ENCODE data around the gene GID8.

GID8 gene

DNA sequence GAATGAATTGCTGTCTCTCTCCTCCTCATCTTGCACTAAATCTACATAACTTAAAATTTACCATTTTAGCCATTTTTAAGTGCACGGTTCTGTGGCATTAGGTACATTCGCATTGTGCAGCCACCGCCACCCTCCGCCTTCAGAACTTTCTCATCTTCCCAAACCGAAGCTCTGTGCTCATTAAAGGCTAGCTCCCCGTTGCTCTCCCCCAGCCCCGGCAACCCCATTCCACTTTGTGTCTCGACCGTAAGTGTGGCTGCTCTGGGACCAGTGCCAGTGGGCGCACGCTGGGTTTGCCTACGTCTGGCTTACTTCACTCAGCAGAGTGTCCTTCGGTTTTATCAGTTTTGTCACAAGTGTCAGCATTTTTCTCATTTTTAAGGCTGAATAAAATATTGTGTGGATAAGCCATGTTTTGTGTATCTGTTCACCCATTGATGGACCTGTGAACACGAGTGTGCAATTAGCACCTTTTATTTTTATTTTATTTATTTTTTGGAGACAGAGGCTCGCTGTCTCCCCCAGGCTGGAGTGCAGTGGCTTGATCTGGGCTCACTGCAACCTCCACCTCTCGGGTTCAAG, 31.3 kb downstream of the GID8 start:
- Histone ChIP-seq H3K9me3 (ENCODE audit: control insufficient read depth, insufficient read depth, low read length) (no peaks in the 10 kb centered on the region), H3K4me1 (ENCODE audit: insufficient read depth, low read length) (no peaks in the 10 kb centered on the region; the same call in 1 of the 2 replicates), H3K36me3 (ENCODE audit: insufficient read depth, low read length) (no peaks in the 10 kb centered on the region), H3K9ac (ENCODE audit: low read depth, low read length) (no peak overlapping the region)

- Histone ChIP-seq H3K4me1 (ENCODE audit: insufficient read depth, low read length) (peaks cover 5% of the 10 kb centered on the region), H3K36me3 (ENCODE audit: insufficient read depth, low read length) (no peaks in the 10 kb centered on the region), H3K9ac (ENCODE audit: low read depth, low read length) (no peak overlapping the region), H3K9me3 (ENCODE audit: control insufficient read depth, insufficient read depth, low read length) (no peaks in the 10 kb centered on the region)
These were observed 32.0 kb downstream of the GID8 start for GRCh38 chr20:62969939-62970306.

- Histone ChIP-seq H3K9ac (ENCODE audit: low read depth, low read length) (no peak overlapping the region), H3K36me3 (ENCODE audit: insufficient read depth, low read length) (no peaks in the 10 kb centered on the region), H3K4me1 (ENCODE audit: insufficient read depth, low read length) (peaks cover 12% of the 10 kb centered on the region), H3K9me3 (ENCODE audit: control insufficient read depth, insufficient read depth, low read length) (no peaks in the 10 kb centered on the region)
These were observed 32.6 kb downstream of the GID8 start for GRCh38 chr20:62970307-62971210.

DNA sequence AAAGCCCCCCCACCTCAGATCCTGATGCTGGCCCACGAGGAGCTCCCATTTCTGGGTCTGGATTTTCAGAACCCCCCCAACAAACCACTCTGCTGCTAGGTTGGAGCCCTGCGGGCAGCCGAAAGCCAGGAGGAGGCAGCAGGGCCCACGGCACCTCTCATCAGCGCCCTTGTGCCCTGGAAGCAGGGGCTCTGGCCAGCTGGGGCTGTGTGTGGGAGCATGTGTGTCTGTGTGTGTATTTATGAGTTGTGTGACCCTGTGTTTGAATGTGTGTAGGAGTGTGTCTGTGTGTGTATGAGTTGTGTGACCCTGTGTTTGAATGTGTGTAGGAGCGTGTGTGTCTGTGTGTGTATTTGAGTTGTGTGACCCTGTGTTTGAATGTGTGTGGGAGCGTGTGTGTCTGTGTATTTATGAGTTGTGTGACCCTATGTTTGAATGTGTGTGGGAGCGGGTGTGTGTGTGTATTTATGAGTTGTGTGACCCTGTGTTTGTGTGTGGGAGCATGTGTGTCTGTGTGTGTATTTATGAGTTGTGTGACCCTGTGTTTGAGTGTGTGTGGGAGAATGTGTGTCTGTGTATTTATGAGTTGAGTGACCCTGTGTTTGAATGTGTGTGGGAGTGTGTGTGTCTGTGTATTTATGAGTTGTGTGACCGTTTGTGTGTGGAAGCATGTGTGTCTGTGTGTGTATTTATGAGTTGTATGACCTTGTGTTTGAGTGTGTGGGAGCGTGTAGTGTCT, 33.4 kb downstream of the GID8 start:
- no peak overlapping the region for H3K9ac ChIP-seq (ENCODE audit: low read depth, low read length)
- peaks cover 15% of the 10 kb centered on the region for H3K4me1 ChIP-seq (ENCODE audit: insufficient read depth, low read length)
- H3K9me3 ChIP-seq (ENCODE audit: control insufficient read depth, insufficient read depth, low read length) = no peaks in the 10 kb centered on the region
- H3K36me3 ChIP-seq (ENCODE audit: insufficient read depth, low read length) = no peaks in the 10 kb centered on the region

- H3K36me3 ChIP-seq (ENCODE audit: insufficient read depth, low read length) = no peaks in the 10 kb centered on the region
- no peaks in the 10 kb centered on the region for H3K9me3 ChIP-seq (ENCODE audit: control insufficient read depth, insufficient read depth, low read length)
- H3K9ac ChIP-seq (ENCODE audit: low read depth, low read length) = peak overlapping the region; percentile 43; the same call in 1 of the 2 replicates
- peaks cover 15% of the 10 kb centered on the region for H3K4me1 ChIP-seq (ENCODE audit: insufficient read depth, low read length)
These were observed 34.2 kb downstream of the GID8 start for GRCh38 chr20:62971950-62972844.

DNA sequence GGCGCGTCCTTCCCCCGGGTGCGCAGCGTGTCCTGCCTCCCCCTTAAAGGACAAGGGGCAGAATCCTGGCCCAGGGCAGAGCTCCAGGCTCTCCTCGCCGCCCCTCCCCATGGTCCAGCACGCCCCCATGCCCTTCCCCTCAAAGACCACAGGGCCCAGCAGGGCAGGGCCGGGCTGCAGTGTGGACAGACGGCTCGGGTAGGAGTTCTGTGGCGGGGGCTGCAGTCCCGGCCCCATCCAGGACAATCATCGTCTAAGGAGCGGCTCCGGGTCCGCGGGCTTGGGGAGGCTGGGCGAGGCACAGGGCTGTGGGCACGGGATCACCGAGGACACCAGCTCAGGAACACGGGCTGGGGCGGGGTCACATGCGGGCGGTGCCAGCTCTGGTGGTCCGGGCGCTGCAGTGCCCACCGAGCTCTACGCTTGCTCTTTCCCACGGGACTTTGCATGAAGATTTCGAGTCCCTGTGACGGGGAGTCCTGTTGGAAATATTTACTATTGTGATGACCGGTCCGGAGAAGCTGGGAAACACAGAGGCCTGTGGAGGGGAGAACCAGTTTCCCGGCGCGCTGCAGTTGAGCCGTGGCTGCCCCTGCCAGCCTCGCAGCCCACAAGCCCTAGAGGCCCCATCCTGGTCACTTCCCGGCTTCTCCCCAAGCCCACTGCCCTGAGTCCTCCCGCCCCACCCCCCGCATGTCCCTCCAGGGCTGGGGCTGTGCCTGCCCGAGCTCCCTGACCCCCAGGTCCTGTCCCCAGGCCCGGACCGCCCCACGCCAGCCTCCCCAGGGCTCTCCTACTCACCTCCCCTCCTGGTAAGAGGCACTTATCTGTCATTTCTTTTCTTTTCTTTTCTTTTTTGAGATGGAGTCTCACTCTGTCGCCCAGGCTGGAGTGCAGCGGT, 35.1 kb downstream of the GID8 start:
- H3K4me1 ChIP-seq (ENCODE audit: insufficient read depth, low read length) = peaks cover 15% of the 10 kb centered on the region
- no peaks in the 10 kb centered on the region for H3K36me3 ChIP-seq (ENCODE audit: insufficient read depth, low read length)
- no peaks in the 10 kb centered on the region for H3K9me3 ChIP-seq (ENCODE audit: control insufficient read depth, insufficient read depth, low read length)
- peak overlapping the region; percentile 43 for H3K9ac ChIP-seq (ENCODE audit: low read depth, low read length)

DNA sequence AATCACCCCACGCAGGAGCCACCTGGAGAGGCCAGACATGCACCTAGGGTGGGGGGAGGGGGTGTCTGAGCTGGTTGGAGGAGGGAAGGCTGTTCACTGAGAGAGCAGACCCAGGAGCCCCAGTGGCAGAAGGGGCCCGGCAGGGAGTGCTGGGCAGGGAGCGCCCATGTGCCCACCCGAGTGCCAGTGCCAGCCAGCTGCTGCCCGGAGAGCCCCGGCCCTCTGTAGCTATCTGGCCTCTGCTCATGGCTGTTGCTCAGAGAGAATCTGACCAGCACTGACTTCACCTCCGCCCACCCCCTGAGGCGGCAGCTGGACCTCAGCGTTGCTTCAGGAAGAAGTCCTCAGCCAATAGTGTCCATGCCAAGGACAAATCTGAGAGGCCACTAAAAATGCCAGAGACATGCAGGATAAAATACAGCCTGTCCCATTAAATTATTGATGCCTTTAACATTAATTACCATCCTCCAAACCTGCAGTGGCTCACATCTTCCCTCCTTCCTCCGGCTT, 37.4 kb downstream of the GID8 start:
- no peak overlapping the region for H3K9ac ChIP-seq (ENCODE audit: low read depth, low read length)
- no peaks in the 10 kb centered on the region for H3K9me3 ChIP-seq (ENCODE audit: control insufficient read depth, insufficient read depth, low read length)
- H3K36me3 ChIP-seq (ENCODE audit: insufficient read depth, low read length) = no peaks in the 10 kb centered on the region
- H3K4me1 ChIP-seq (ENCODE audit: insufficient read depth, low read length) = peaks cover 23% of the 10 kb centered on the region

DNA sequence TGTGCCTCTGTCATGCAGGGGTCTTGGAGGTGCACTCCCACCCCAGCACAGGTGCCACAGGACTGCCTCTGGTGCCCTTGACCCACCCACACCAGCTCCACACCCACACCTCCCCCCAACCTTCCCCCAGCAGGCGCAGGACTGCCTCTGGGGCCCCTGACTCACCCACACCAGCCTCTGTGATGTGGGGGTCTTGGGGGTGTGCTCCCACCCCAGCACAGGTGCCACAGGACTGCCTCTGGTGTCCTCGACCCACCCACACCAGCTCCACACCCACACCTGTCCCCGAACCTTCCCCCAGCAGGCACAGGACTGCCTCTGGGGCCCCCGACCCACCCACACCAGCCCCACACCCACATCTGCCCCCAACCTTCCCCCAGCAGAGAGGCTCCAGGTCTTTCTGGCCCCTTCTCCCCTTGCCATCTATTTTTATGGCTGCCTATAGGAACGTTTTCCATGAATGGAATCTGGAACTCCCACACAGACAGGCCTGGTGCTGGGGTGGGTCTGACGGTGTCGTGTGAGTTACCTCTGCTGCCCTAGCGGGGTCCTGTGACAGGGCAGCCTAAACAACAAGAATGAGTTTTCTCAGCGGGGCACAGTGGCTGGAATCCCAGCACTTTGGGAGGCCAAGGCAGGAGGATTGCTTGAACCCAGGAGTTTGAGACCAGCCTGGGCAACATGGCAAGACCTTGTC, 38.0 kb downstream of the GID8 start:
- Histone ChIP-seq H3K4me1 (ENCODE audit: insufficient read depth, low read length) (peaks cover 23% of the 10 kb centered on the region), H3K9ac (ENCODE audit: low read depth, low read length) (no peak overlapping the region), H3K9me3 (ENCODE audit: control insufficient read depth, insufficient read depth, low read length) (no peaks in the 10 kb centered on the region), H3K36me3 (ENCODE audit: insufficient read depth, low read length) (no peaks in the 10 kb centered on the region)

GRCh38 chr20:62976886-62977285, 38.9 kb downstream of the GID8 start:
- no peaks in the 10 kb centered on the region for H3K36me3 ChIP-seq (ENCODE audit: insufficient read depth, low read length)
- H3K9me3 ChIP-seq (ENCODE audit: control insufficient read depth, insufficient read depth, low read length) = no peaks in the 10 kb centered on the region
- peaks cover 23% of the 10 kb centered on the region for H3K4me1 ChIP-seq (ENCODE audit: insufficient read depth, low read length)
- H3K9ac ChIP-seq (ENCODE audit: low read depth, low read length) = no peak overlapping the region

GRCh38 chr20:62977613-62978560, 39.9 kb downstream of the GID8 start:
- H3K9me3 ChIP-seq (ENCODE audit: control insufficient read depth, insufficient read depth, low read length) = no peaks in the 10 kb centered on the region
- H3K4me1 ChIP-seq (ENCODE audit: insufficient read depth, low read length) = peaks cover 31% of the 10 kb centered on the region
- no peak overlapping the region for H3K9ac ChIP-seq (ENCODE audit: low read depth, low read length)
- H3K36me3 ChIP-seq (ENCODE audit: insufficient read depth, low read length) = no peaks in the 10 kb centered on the region

- H3K9ac ChIP-seq (ENCODE audit: low read depth, low read length) = no peak overlapping the region
- H3K36me3 ChIP-seq (ENCODE audit: insufficient read depth, low read length) = no peaks in the 10 kb centered on the region
- no peaks in the 10 kb centered on the region for H3K9me3 ChIP-seq (ENCODE audit: control insufficient read depth, insufficient read depth, low read length)
- H3K4me1 ChIP-seq (ENCODE audit: insufficient read depth, low read length) = peaks cover 31% of the 10 kb centered on the region
These were observed 40.6 kb downstream of the GID8 start for GRCh38 chr20:62978561-62978943.

GRCh38 chr20:62979310-62979709, 41.4 kb downstream of the GID8 start:
- H3K9me3 ChIP-seq (ENCODE audit: control insufficient read depth, insufficient read depth, low read length) = no peaks in the 10 kb centered on the region
- no peak overlapping the region for H3K9ac ChIP-seq (ENCODE audit: low read depth, low read length)
- H3K36me3 ChIP-seq (ENCODE audit: insufficient read depth, low read length) = no peaks in the 10 kb centered on the region
- peaks cover 31% of the 10 kb centered on the region for H3K4me1 ChIP-seq (ENCODE audit: insufficient read depth, low read length)

All from ES-I3 (cell line).